ENCODE measurements around the gene TH. TPM values are rescaled to one million over a fixed set of nuclear protein-coding genes. Genes with fewer than 3 reads are reported as not detected.

TH gene
- total and polyA plus RNA-seq, 2 of the 8 experiments (the other 6 are each of a cell fraction or from before 2014, with no cell fraction given) = 0.09 TPM; not detected in 1

- no peaks in the 10 kb centered on the region for H3K36me3 ChIP-seq (ENCODE audit: control insufficient read depth in 2 of 4, insufficient read depth in 4 of 4, low read length in 3 of 4)
- no peak for DNase-seq (ENCODE audit: low read depth in 1 of 2, low spot score in 2 of 2)
- H3K23ac ChIP-seq (ENCODE audit: insufficient read length) = no peak overlapping the region
- H3K4ac ChIP-seq (replicated peaks; ENCODE audit: insufficient read length, low read depth, low read length) = no peak overlapping the region
- 81% methylated on average over 6 of the region's 8 CpGs; no CpG with 5 or more reads in 1 of the 2 experiments for WGBS, 2 experiments (ENCODE audit: extremely low coverage in 1 of 2, insufficient coverage in 1 of 2, insufficient read length in 1 of 2, insufficient replicate concordance in 2 of 2, low coverage in 1 of 2, low lambda C conversion rate in 2 of 2, missing lambda C conversion rate in 1 of 2)
- no peak overlapping the region for H4K5ac ChIP-seq (ENCODE audit: insufficient read length, low read depth, low read length)
- H3K23me2 ChIP-seq (ENCODE audit: low read depth, low read length) = no peaks in the 10 kb centered on the region
- H3K4me2 ChIP-seq (ENCODE audit: insufficient read depth in 1 of 2, low read depth in 2 of 2, low read length in 2 of 2) = no peak overlapping the region
- no peak for FAIRE-seq
- H3K79me2 ChIP-seq (ENCODE audit: control insufficient read depth in 1 of 2, insufficient read depth in 2 of 2, low read length in 2 of 2) = no peaks in the 10 kb centered on the region
- H3K79me1 ChIP-seq (ENCODE audit: low read depth, low read length) = no peaks in the 10 kb centered on the region
- H3K27ac ChIP-seq (ENCODE audit: low read depth, low read length) = no peak overlapping the region
- H3K9ac ChIP-seq (replicated peaks in 1 of 4; ENCODE audit: extremely low read depth in 1 of 4, low read depth in 3 of 4, low read length in 3 of 4) = no peak overlapping the region
- H2BK12ac ChIP-seq (ENCODE audit: low read depth, low read length) = no peak overlapping the region
- no peak overlapping the region for H2AFZ ChIP-seq (ENCODE audit: low read length)
- peaks cover 39 to 57% (median 53%) of the 10 kb centered on the region in 4 experiments for H3K27me3 ChIP-seq (replicated peaks in 1 of 4; ENCODE audit: control insufficient read depth in 3 of 4, extremely low read depth in 1 of 4, insufficient read depth in 3 of 4, low read length in 3 of 4)
- CTCF ChIA-PET (ENCODE audit: partially characterized antibody) = interaction anchor here (0.7 to 18.5 kb wide), 45 partner anchors 12 to 686 kb away, joined by 3 to 551 read pairs (median 27); partner anchors contain the start of genes H19, IGF2, INS and LSP1
- no peak overlapping the region for H2BK5ac ChIP-seq (ENCODE audit: low read depth, low read length)
- no peak for TF ChIP-seq RBBP5 (IDR thresholded peaks at IDR 0.05; ENCODE audit: borderline replicate concordance, low read depth, low read length)
- TF ChIP-seq CREB1 (IDR thresholded peaks at IDR 0.05) = no peak
- TF ChIP-seq KDM4A (IDR thresholded peaks at IDR 0.05; ENCODE audit: low read depth, low read length, severe bottlenecking) = no peak
- TF ChIP-seq YY1 (IDR thresholded peaks at IDR 0.05; ENCODE audit: low read depth, low read length) = no peak
- no peak for TF ChIP-seq BRCA1 (IDR thresholded peaks at IDR 0.05; ENCODE audit: low read depth, low read length)
- no peak for TF ChIP-seq TAF7 (optimal IDR thresholded peaks at IDR 0.05; ENCODE audit: borderline replicate concordance, low read depth, low read length)
- H3K56ac ChIP-seq (replicated peaks; ENCODE audit: insufficient read length, low read depth, low read length) = no peak overlapping the region
- no peak overlapping the region for H2BK20ac ChIP-seq (ENCODE audit: low read length)
- H2AK5ac ChIP-seq (ENCODE audit: low read depth, low read length) = no peak overlapping the region
- H2BK120ac ChIP-seq (replicated peaks; ENCODE audit: low read depth, low read length) = no peak overlapping the region
- H2BK15ac ChIP-seq (ENCODE audit: low read length) = no peak overlapping the region
- H3K4me3 ChIP-seq (ENCODE audit: extremely low read depth in 1 of 4, insufficient read depth in 2 of 4, low read depth in 3 of 4, low read length in 4 of 4) = no peak overlapping the region
- H3K14ac ChIP-seq (ENCODE audit: insufficient read length) = no peak overlapping the region
- POLR2A ChIA-PET (ENCODE audit: partially characterized antibody) = interaction anchor here (0.6 to 1.2 kb wide), 5 partner anchors 113 to 292 kb away, joined by 3 to 4 read pairs (median 3); no protein-coding TSS in a partner anchor
- H3K4me1 ChIP-seq (replicated peaks in 1 of 4; ENCODE audit: control insufficient read depth in 3 of 4, insufficient read depth in 4 of 4, low read length in 3 of 4) = peaks cover 0 to 7% (median 5%) of the 10 kb centered on the region in 4 experiments; a peak in 5 of 7 replicates
- no peak overlapping the region for H3K18ac ChIP-seq (ENCODE audit: extremely low read depth, low read length)
- H4K91ac ChIP-seq (replicated peaks; ENCODE audit: insufficient read length, low read length) = no peak overlapping the region
- H4K8ac ChIP-seq (ENCODE audit: extremely low read depth, insufficient read depth, low read length) = no peak overlapping the region
- H3K9me3 ChIP-seq (ENCODE audit: insufficient read depth in 2 of 2, low read depth in 1 of 2, low read length in 1 of 2) = no peaks in the 10 kb centered on the region
- H4K20me1 ChIP-seq (replicated peaks in 1 of 2; ENCODE audit: control insufficient read depth in 1 of 2, insufficient read depth in 2 of 2, low read length in 2 of 2) = no peaks in the 10 kb centered on the region
These were observed 22.2 kb downstream of the TH start for GRCh38 chr11:2149460-2149859.
